ENCODE results near the gene AKAP3.

Gene AKAP3

DNA sequence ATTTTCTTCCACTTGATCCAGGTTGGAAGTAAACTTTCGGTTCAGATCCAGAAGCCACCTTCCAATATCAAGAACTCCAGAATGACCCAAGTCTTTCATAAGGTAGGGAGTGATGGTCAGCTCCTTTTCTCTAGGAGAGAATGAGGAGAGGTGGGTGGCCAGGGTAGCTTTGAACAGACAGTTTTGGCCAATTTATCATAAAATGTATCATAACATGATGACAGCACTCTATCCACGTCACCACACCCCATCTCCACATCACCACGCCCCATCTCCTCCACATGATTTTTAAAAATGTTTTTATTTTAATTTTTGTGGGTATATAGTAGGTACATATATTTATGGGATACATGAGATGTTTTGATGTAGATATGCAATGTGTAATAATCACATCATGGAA lies 59.9 kb downstream of the AKAP3 start:
- H3K4me3 ChIP-seq (ENCODE audit: control insufficient read depth, low read depth, low read length): no peak overlapping the region
- TF ChIP-seq, protein P1, sequence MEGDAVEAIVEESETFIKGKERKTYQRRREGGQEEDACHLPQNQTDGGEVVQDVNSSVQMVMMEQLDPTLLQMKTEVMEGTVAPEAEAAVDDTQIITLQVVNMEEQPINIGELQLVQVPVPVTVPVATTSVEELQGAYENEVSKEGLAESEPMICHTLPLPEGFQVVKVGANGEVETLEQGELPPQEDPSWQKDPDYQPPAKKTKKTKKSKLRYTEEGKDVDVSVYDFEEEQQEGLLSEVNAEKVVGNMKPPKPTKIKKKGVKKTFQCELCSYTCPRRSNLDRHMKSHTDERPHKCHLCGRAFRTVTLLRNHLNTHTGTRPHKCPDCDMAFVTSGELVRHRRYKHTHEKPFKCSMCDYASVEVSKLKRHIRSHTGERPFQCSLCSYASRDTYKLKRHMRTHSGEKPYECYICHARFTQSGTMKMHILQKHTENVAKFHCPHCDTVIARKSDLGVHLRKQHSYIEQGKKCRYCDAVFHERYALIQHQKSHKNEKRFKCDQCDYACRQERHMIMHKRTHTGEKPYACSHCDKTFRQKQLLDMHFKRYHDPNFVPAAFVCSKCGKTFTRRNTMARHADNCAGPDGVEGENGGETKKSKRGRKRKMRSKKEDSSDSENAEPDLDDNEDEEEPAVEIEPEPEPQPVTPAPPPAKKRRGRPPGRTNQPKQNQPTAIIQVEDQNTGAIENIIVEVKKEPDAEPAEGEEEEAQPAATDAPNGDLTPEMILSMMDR (conservative IDR thresholded peaks at IDR 0.05; ENCODE audit: control insufficient read depth, insufficient read depth, low read depth, low read length): no peak
- DNase-seq (ENCODE audit: low read depth): no peak

DNA sequence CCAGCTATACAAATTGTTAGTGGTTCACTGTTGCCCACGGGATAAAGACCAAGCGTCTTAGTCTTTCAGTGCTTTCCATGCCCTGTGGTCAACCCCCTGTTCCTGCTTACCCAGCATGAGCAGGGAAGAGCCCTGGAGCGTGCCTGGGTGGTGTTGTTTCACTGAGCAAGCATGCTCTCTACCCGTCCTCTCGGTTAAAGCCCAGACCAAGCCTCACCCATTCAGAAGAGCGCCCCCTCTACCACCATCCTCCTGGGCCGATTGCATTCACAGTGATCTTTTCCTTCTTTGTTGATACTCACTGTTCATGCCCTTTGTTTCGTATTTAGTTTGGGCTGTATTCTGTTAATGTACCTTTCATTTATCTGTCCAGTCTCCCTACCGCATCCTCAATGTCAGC lies 61.7 kb downstream of the AKAP3 start:
- TF ChIP-seq, protein P1 (conservative IDR thresholded peaks at IDR 0.05; ENCODE audit: control insufficient read depth, insufficient read depth, low read depth, low read length): no peak
- no peak overlapping the region for H3K4me3 ChIP-seq (ENCODE audit: control insufficient read depth, low read depth, low read length)
- no peak for DNase-seq (ENCODE audit: low read depth)

DNA sequence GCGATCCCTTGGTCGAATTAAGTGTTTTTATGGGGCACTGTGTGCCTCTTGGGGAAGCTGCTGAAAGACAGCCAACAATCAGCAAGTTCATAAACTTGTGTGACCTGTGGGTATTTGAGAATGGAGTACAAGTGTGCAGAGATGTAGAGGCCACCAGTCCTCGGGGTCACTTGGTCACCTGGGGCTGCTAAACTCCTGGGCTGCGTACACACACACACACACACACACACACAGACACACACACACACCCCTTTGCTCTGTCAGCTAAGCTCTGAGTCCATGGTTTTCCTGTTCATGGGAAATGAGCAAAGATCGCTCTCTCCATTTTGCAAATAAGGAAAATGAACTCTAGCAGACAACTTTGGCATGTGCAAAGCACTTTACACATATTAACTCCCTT lies 62.4 kb downstream of the AKAP3 start:
- no peak overlapping the region for H3K4me3 ChIP-seq (ENCODE audit: control insufficient read depth, low read depth, low read length)
- TF ChIP-seq, protein P1 (conservative IDR thresholded peaks at IDR 0.05; ENCODE audit: control insufficient read depth, insufficient read depth, low read depth, low read length): no peak
- no peak for DNase-seq (ENCODE audit: low read depth)

DNA sequence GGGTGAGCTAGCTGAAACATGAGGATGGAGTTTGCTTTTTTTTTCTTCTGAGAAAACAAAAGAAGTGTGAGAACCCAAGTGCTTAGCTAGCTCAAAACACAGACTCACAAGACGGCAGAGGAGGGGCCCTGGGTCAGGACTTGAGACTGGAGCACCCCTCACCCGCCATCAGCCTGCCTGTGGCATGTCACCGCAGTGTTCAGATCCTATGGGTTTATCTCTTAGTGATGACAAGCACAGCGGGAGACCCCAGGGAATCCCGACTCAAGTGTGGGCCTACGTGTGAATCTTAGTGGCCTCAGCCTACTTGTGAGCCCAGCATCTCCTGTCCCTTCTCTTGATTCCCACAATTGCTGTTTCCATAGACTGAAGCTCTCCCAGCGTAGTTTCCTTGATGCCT lies 64.0 kb downstream of the AKAP3 start:
- H3K4me3 ChIP-seq (ENCODE audit: control insufficient read depth, low read depth, low read length): no peak overlapping the region
- TF ChIP-seq, protein P1 (conservative IDR thresholded peaks at IDR 0.05; ENCODE audit: control insufficient read depth, insufficient read depth, low read depth, low read length): no peak
- no peak for DNase-seq (ENCODE audit: low read depth)

DNA sequence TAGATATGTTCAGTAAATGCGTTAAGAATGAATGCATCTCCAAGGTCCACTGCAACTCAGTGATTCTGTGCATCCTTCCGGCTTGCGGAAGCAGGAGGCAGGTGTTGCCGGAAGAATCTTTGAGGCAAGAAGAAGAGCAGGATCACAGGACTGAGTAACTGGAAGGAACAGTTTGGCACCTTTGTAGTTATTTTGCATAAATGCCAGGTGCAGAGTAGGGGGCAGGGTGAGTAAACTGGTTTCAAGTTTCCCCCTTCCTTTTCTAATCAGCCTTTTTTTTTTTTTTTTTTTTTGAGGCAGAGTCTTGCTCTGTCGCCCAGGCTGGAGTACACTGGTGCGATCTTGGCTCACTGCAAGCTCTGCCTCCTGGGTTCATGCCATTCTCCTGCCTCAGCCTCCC lies 64.6 kb downstream of the AKAP3 start:
- H3K4me3 ChIP-seq (ENCODE audit: control insufficient read depth, low read depth, low read length): no peak overlapping the region
- TF ChIP-seq, protein P1 (conservative IDR thresholded peaks at IDR 0.05; ENCODE audit: control insufficient read depth, insufficient read depth, low read depth, low read length): no peak
- DNase-seq (ENCODE audit: low read depth): no peak

DNA sequence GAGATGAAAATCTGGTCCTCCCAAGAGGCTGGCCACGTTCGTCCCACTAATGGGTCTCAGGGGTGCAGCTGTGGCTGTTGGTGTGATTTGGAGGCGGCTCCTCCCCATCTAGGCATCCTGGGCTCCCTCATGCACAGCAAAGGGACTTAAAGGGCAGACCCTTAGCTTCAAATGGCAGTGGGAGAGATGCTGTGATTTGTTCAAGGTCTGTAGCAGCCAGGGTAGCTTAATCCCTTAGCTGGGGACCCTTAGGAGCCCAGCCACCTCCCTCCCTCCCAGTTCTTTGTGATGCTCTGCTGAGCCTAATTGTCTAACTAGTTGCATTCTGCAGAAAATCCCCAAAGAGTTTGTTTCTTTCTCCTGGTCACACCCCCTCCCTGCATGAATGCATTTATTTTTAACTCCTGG lies 68.6 kb downstream of the AKAP3 start:
- DNase-seq (ENCODE audit: low read depth): no peak
- no peak overlapping the region for H3K4me3 ChIP-seq (ENCODE audit: control insufficient read depth, low read depth, low read length)
- TF ChIP-seq, protein P1 (conservative IDR thresholded peaks at IDR 0.05; ENCODE audit: control insufficient read depth, insufficient read depth, low read depth, low read length): no peak
